ENCODE results near the gene CD2. TPM values are rescaled to one million over a fixed set of nuclear protein-coding genes. Genes with fewer than 3 reads are reported as not detected.

Gene CD2
- polyA plus RNA-seq, 3 donors = 0.89 to 3.6 (median 2.1) TPM

DNA sequence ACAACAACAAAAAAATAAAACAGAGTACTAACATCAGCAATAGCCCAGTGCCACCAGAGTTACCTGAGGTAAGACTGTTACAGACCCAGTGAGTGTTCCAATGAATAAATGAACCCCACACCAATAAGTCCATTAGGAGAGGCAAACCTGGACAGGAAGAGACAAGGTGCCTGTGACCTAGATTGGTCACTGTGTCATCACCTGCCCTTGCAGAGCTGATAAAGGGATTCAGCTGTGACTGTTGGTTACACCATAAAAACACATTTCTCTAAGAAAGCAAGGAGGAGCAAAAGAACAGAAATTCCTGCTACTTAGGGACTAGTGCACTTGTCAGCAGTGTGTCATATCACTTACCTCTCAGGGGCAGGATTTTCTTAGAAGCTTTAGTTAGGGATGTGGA, 37.5 kb downstream of the CD2 start:
- TF ChIP-seq, protein P1, sequence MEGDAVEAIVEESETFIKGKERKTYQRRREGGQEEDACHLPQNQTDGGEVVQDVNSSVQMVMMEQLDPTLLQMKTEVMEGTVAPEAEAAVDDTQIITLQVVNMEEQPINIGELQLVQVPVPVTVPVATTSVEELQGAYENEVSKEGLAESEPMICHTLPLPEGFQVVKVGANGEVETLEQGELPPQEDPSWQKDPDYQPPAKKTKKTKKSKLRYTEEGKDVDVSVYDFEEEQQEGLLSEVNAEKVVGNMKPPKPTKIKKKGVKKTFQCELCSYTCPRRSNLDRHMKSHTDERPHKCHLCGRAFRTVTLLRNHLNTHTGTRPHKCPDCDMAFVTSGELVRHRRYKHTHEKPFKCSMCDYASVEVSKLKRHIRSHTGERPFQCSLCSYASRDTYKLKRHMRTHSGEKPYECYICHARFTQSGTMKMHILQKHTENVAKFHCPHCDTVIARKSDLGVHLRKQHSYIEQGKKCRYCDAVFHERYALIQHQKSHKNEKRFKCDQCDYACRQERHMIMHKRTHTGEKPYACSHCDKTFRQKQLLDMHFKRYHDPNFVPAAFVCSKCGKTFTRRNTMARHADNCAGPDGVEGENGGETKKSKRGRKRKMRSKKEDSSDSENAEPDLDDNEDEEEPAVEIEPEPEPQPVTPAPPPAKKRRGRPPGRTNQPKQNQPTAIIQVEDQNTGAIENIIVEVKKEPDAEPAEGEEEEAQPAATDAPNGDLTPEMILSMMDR (IDR thresholded peaks at IDR 0.05) = no peak
- no peak overlapping the region for H3K4me3 Mint-ChIP-seq
- intact Hi-C loops (cut with micrococcal nuclease) = no loop called here
- no peaks in the 10 kb centered on the region for H3K36me3 ChIP-seq (replicated peaks in 1 of 2; ENCODE audit: control insufficient read depth in 1 of 2, insufficient read depth in 2 of 2, low read length in 2 of 2)
- no peak overlapping the region for H3K9ac ChIP-seq (ENCODE audit: insufficient read depth, low read length, poor library complexity, severe bottlenecking)
- H3K27me3 Mint-ChIP-seq (ENCODE audit: low read depth in 3 of 3) = peaks cover 0 to 2% (median 1%) of the 10 kb centered on the region in 3 donors
- no peak overlapping the region for H3K27ac Mint-ChIP-seq
- peaks cover 0 to 4% (median 0%) of the 10 kb centered on the region in 7 donors for H3K9me3 Mint-ChIP-seq
- H2AFZ ChIP-seq (ENCODE audit: insufficient read depth, low read depth, low read length, poor library complexity, severe bottlenecking) = no peak overlapping the region
- H3K4me1 ChIP-seq (ENCODE audit: control insufficient read depth in 1 of 2, insufficient read depth in 2 of 2, low read length in 2 of 2) = peaks cover 33 to 37% of the 10 kb centered on the region in 2 donors
- peaks cover 36% of the 10 kb centered on the region for H3K4me1 Mint-ChIP-seq
- no peak overlapping the region for H3K4me3 ChIP-seq (replicated peaks in 1 of 3; ENCODE audit: low read depth in 2 of 3, low read length in 3 of 3)
- H3K27me3 ChIP-seq (ENCODE audit: control insufficient read depth in 2 of 2, insufficient read depth in 2 of 2, low read length in 2 of 2) = no peaks in the 10 kb centered on the region
- no peaks in the 10 kb centered on the region for H3K36me3 Mint-ChIP-seq
- H3K9me3 ChIP-seq (replicated peaks in 1 of 2; ENCODE audit: control insufficient read depth in 1 of 2, insufficient read depth in 1 of 2, low read length in 2 of 2) = no peaks in the 10 kb centered on the region
- H3K79me2 ChIP-seq (ENCODE audit: insufficient read depth, low read length) = no peaks in the 10 kb centered on the region
- H3K4me2 ChIP-seq (replicated peaks; ENCODE audit: extremely low read depth, low read length, poor library complexity, severe bottlenecking) = no peak overlapping the region
- H4K20me1 ChIP-seq (ENCODE audit: insufficient read depth, low read length) = no peaks in the 10 kb centered on the region
- no peak for DNase-seq
- H3K27ac ChIP-seq (ENCODE audit: low read depth in 1 of 2, low read length in 2 of 2) = no peak overlapping the region

DNA sequence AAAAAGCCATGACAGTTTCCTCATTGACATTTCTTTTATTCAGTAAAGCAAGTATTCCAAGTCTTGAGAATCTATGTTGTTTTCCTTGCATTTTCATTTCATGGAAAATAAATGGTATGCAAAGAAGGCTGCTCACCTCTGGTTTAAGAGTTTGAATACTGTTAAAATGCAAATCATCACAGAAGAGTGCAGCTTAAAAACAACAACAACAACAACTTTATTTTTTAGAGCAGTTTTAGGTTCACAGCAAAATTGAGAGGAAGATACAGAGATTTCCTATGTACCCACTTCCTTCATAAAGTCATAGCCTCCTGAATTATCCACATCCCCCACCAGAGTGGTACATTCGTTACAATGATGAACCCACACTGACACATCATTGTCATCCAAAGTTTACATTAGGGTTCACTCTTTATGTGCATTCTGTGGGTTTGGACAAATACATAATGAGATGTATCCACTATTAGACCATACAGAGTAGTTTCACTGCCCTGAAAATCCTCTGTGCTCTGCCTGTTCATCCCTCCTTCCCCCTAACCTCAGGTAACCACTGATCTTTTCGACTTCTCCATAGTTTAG, 39.2 kb downstream of the CD2 start:
- no peak overlapping the region for H3K4me3 Mint-ChIP-seq
- H3K9me3 ChIP-seq (replicated peaks in 1 of 2; ENCODE audit: control insufficient read depth in 1 of 2, insufficient read depth in 1 of 2, low read length in 2 of 2) = no peaks in the 10 kb centered on the region
- no peak overlapping the region for H3K9ac ChIP-seq (ENCODE audit: insufficient read depth, low read length, poor library complexity, severe bottlenecking)
- H3K9me3 Mint-ChIP-seq = peaks cover 0 to 4% (median 0%) of the 10 kb centered on the region in 7 donors
- H3K27ac ChIP-seq (ENCODE audit: low read depth in 1 of 2, low read length in 2 of 2) = no peak overlapping the region
- H3K27ac Mint-ChIP-seq = peak overlapping the region in 2 of 7 donors; percentile 9 to 50
- H4K20me1 ChIP-seq (ENCODE audit: insufficient read depth, low read length) = no peaks in the 10 kb centered on the region
- H3K36me3 ChIP-seq (replicated peaks in 1 of 2; ENCODE audit: control insufficient read depth in 1 of 2, insufficient read depth in 2 of 2, low read length in 2 of 2) = no peaks in the 10 kb centered on the region
- peaks cover 41% of the 10 kb centered on the region for H3K4me1 Mint-ChIP-seq
- WGBS (ENCODE audit: insufficient coverage) = no CpG with 5 or more reads among the region's 2 CpGs
- peaks cover 0 to 3% (median 2%) of the 10 kb centered on the region in 3 donors for H3K27me3 Mint-ChIP-seq (ENCODE audit: low read depth in 3 of 3)
- H3K4me2 ChIP-seq (replicated peaks; ENCODE audit: extremely low read depth, low read length, poor library complexity, severe bottlenecking) = no peak overlapping the region
- H3K36me3 Mint-ChIP-seq = no peaks in the 10 kb centered on the region
- H2AFZ ChIP-seq (ENCODE audit: insufficient read depth, low read depth, low read length, poor library complexity, severe bottlenecking) = no peak overlapping the region
- intact Hi-C loops (cut with micrococcal nuclease) = no loop called here
- TF ChIP-seq, protein P1 (IDR thresholded peaks at IDR 0.05) = no peak
- peaks cover 33 to 44% of the 10 kb centered on the region in 2 donors for H3K4me1 ChIP-seq (ENCODE audit: control insufficient read depth in 1 of 2, insufficient read depth in 2 of 2, low read length in 2 of 2)
- no peaks in the 10 kb centered on the region for H3K79me2 ChIP-seq (ENCODE audit: insufficient read depth, low read length)
- no peak for DNase-seq
- no peak overlapping the region for H3K4me3 ChIP-seq (replicated peaks in 1 of 3; ENCODE audit: low read depth in 2 of 3, low read length in 3 of 3)
- H3K27me3 ChIP-seq (ENCODE audit: control insufficient read depth in 2 of 2, insufficient read depth in 2 of 2, low read length in 2 of 2) = no peaks in the 10 kb centered on the region
